ENCODE results near the gene CYB5RL.
"Not testable (repeated sequence)": the region's sequence is repeated elsewhere in the genome, so short reads cannot be mapped to it uniquely, and the experiment has no call there.

Gene CYB5RL

GRCh38 chr1:54186056-54186455 is 13.8 kb downstream of the CYB5RL start:
- no peak for DNase-seq (ENCODE audit: low read depth)

- DNase-seq (ENCODE audit: low read depth): no peak
Measured at GRCh38 chr1:54180701-54181360, 19.0 kb downstream of the CYB5RL start.

DNA sequence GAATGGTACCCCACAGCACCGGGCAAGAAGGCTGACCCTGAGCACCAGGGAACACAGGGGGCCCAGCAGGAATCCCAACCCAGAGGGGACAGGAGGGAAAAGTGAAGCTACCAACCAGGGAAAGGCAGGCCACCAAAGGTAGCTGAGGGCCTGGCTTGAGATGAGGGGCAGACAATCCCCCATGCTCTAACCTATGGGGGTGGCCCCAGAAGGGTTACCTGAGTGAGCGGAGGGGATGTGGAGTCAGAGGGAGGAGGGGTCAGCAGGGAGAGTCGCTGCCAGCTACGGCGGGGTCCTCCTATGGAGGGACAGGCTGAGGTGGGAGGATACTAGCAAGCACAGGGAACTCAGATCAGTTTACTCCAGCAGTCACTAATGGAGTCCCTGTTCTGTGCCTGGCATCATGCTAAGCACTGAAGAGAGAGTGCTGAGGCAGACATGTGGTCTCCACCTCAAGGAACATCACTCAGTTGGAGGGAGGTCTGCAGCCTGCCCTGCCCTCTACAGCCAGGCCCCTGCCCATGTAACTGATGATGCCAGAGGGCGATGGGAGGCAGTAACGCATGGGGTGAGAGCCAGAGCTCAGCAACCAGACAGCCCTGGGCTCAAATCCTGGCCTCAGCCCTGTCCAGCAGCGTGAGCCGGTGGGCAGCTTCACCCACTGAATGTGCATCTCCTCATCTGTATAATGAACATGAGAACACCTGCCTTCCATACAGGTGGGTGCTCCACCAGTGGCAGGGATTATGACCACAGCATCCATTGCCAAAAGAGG is 21.3 kb downstream of the CYB5RL start:
- DNase-seq (ENCODE audit: low read depth): no peak

DNA sequence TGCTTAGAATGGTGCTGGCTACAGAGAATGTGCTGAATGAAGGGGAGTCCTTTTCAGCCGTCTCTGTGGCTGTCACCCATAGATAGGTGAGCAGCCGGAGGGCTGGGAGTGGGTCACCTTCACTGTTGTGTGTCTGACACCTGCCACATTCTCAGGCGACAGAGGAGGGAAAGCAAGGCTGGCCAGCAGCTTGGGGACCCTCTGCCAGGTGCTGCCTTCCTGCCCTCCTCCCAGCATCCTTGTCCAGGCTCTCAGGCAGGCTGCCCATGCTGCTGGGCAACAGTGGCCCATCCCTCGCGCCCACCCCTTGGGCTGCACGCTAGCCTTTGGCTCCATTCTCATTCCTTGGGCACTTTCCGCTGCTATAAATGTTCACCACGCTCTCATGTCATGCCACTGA is 22.1 kb downstream of the CYB5RL start:
- DNase-seq (ENCODE audit: low read depth): no peak

GRCh38 chr1:54176621-54177327 is 23.1 kb downstream of the CYB5RL start:
- no peak for DNase-seq (ENCODE audit: low read depth)

GRCh38 chr1:54174106-54174505 is 25.7 kb downstream of the CYB5RL start:
- DNase-seq (ENCODE audit: low read depth): no peak

GRCh38 chr1:54173681-54174080 is 26.1 kb downstream of the CYB5RL start:
- no peak for DNase-seq (ENCODE audit: low read depth)

DNA sequence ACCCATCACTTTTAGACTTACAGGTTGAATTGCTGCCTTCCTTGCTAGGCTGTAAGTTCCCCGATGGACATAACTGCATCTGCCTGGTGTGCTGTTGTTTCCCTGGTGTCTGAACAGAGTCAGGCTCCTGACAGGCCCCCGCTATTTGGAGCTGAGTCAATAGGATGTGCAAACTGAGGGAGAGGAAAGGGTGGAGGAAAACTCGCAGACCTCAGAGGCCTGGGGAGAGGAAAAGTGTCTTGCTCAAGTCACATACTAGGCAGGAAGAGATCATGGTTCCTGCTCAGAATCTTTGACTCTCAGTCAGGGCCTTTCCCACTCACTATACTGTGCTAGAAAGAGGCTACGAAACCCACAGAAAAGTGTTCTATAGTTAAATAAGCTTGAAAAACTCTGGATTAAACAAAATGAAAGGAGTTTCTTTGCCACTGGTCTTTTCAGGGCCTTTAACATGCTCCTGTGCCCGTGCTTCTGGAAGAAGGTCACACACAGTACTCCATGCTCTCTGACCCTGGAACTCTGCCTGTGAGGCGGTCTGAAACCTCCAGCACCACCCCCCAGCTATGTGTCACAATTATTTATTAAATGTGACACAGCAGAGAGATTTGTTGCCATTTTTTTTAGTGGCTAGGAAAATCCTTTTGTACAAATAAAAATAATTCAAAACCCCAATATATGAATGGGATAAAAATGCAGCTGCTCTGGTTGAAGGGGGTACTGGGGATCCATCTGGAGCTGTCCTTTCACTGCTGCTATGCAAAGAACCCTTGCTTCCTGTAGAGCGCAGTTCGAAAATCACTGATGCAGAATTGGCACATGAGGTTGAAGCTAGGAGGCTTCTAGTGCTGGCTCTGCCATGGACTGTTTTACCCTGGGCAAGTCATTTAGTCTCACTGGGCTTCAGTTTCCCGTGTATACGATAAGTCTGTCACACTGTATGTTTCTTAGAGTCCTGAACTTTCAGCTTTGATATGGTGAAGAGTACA is 26.9 kb downstream of the CYB5RL start:
- DNase-seq (ENCODE audit: low read depth): no peak

GRCh38 chr1:54171606-54172005 is 28.2 kb downstream of the CYB5RL start:
- DNase-seq (ENCODE audit: low read depth): no peak

- no peak for DNase-seq (ENCODE audit: low read depth)
Measured at GRCh38 chr1:54171016-54171415, 28.8 kb downstream of the CYB5RL start.

DNA sequence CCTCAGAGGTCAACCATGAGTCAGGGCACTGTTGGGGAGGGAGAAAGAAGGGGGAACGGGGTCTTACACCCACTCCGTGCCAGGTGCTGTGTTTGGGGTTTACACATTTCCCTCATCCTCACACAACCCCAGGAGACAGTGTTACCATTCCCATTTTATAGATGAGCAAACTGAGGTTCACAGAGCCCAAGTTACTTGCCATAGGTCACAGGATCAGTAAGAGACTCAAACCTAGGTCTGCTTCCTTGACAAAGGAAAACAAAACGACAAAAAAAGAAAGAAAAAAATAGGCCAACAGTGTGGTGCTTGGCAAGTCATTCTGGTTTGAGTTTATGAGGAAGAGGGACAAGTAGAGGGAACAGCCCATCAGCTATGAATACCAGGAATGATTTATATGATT is 30.8 kb downstream of the CYB5RL start:
- no peak for DNase-seq (ENCODE audit: low read depth)

DNA sequence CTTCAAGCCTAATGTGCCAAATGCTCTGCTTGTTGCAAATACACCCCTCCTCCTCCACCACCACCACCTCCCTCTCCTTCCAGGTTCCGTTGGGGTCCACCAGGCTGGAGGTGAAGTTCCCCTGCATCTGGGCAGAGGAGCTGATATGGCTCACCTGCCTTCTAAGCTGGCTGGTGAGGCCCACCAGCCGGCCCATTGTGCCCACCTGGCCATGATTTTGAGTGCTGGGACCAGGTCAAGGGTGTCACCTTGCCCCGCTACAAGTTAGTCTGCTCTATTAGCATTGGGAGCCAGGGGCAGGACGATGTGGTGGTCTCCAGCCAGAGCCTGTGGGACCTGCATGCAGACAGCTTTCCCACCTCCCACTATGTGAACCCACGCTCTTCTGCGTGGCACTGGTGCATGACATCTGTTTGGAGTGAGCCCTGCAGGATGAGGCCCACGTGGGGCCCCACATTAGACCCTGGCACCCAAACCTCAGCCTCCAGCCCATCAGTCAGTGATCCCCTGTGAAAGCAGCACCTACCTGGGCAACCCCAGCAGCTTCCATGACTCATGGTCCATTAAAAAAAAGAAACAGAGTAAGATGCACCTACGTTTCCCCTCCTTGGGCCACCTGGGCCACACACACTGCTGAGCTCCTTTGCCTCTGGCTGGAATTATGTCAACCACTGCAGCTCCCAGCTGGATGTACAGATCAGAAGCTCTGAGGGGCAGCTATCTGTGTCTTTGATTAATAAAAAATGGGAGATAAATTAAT is 31.4 kb downstream of the CYB5RL start:
- no peak for DNase-seq (ENCODE audit: low read depth)

GRCh38 chr1:54167422-54168139 is 32.2 kb downstream of the CYB5RL start:
- DNase-seq (ENCODE audit: low read depth): no peak

DNA sequence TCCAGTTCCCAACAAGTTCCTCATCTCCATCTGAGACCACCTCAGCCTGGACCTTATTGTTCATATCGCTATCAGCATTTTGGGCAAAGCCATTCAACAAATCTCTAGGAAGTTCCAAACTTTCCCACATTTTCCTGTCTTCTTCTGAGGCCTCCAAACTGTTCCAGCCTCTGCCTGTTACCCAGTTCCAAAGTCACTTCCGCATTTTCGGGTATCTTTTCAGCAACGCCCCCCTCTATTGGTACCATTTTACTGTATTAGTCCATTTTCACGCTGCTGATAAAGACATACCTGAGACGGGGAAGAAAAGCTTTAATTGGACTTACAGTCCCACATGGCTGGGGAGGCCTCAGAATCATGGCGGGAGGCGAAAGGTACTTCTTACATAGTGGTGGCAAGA is 33.5 kb downstream of the CYB5RL start:
- DNase-seq (ENCODE audit: low read depth): not testable (repeated sequence)

- no peak for DNase-seq (ENCODE audit: low read depth)
Measured at GRCh38 chr1:54165146-54165545, 34.7 kb downstream of the CYB5RL start.

- no peak for DNase-seq (ENCODE audit: low read depth)
Measured at GRCh38 chr1:54163573-54163972, 36.3 kb downstream of the CYB5RL start.

GRCh38 chr1:54163051-54163450 is 36.8 kb downstream of the CYB5RL start:
- no peak for DNase-seq (ENCODE audit: low read depth)

- DNase-seq (ENCODE audit: low read depth): no peak
Measured at GRCh38 chr1:54161495-54162168, 38.2 kb downstream of the CYB5RL start.

DNA sequence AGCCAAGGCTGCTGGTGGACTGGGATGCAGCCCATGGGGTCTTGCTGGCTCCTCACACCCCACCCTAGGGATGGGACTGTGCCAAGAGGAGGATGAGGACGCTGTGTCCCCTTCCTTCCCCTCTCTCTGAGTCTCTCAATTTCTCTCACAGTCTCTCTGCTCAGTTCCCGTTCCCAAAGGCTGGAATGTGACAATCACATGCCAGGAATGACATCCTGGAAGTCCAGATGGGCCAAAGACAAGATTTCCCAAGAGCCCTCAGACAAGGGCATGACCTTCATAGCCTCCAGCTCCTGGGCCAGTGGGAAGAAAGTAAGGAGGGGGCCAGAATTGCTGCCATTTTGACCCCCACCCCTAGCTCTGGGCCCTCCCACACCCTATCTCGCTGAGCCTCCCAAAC is 39.5 kb downstream of the CYB5RL start:
- DNase-seq (ENCODE audit: low read depth): peak; percentile 18
